Measurements from ENCODE around the gene WASF2.
"Not testable (repeated sequence)": the region's sequence is repeated elsewhere in the genome, so short reads cannot be mapped to it uniquely, and the experiment has no call there.

The WASF2 gene

GRCh38 chr1:27464926-27465647 lies 24.9 kb downstream of the WASF2 start:
- DNase-seq (ENCODE audit: insufficient read length, low spot score) (no peak), FAIRE-seq (no peak)

GRCh38 chr1:27463916-27464315 lies 26.1 kb downstream of the WASF2 start:
- DNase-seq (ENCODE audit: insufficient read length, low spot score); FAIRE-seq: not testable (repeated sequence)

More at GRCh38 chr1:27464926-27465647, 24.9 kb downstream of the WASF2 start:
- TF ChIP-seq PAX5 (IDR thresholded peaks at IDR 0.05; ENCODE audit: insufficient read depth, low read length, severe bottlenecking) (no peak), SPI1 (IDR thresholded peaks at IDR 0.05; ENCODE audit: low read depth, low read length) (peak; percentile 73)

GRCh38 chr1:27458521-27458920 lies 31.4 kb downstream of the WASF2 start:
- not testable (repeated sequence) for FAIRE-seq; DNase-seq (ENCODE audit: insufficient read length, low spot score)

- FAIRE-seq, result peak; percentile 5
These were observed 34.7 kb downstream of the WASF2 start for GRCh38 chr1:27455139-27455811.

GRCh38 chr1:27454610-27455009 lies 35.4 kb downstream of the WASF2 start:
- DNase-seq (ENCODE audit: insufficient read length, low spot score) (no peak), FAIRE-seq (no peak)
- TF ChIP-seq TAF1 (IDR thresholded peaks at IDR 0.05; ENCODE audit: low read depth, low read length) (no peak), POU2F2 (IDR thresholded peaks at IDR 0.05; ENCODE audit: low read depth, low read length) (no peak), POLR2A (IDR thresholded peaks at IDR 0.05; ENCODE audit: low read depth, low read length) (no peak), PAX5 (IDR thresholded peaks at IDR 0.05; ENCODE audit: insufficient read depth, low read length, severe bottlenecking) (no peak), SPI1 (IDR thresholded peaks at IDR 0.05; ENCODE audit: low read depth, low read length) (no peak), POLR2AphosphoS5 (IDR thresholded peaks at IDR 0.05; ENCODE audit: low read depth, low read length) (no peak)

More at GRCh38 chr1:27455139-27455811, 34.7 kb downstream of the WASF2 start:
- TF ChIP-seq SPI1 (IDR thresholded peaks at IDR 0.05; ENCODE audit: low read depth, low read length) (no peak), POU2F2 (IDR thresholded peaks at IDR 0.05; ENCODE audit: low read depth, low read length) (no peak), PAX5 (IDR thresholded peaks at IDR 0.05; ENCODE audit: insufficient read depth, low read length, severe bottlenecking) (no peak), POLR2A (IDR thresholded peaks at IDR 0.05; ENCODE audit: low read depth, low read length) (no peak), POLR2AphosphoS5 (IDR thresholded peaks at IDR 0.05; ENCODE audit: low read depth, low read length) (no peak), TAF1 (IDR thresholded peaks at IDR 0.05; ENCODE audit: low read depth, low read length) (no peak)
- no peak for DNase-seq (ENCODE audit: insufficient read length, low spot score)

GRCh38 chr1:27451343-27451742 lies 38.6 kb downstream of the WASF2 start:
- DNase-seq (ENCODE audit: insufficient read length, low spot score), result no peak
- no peak for TF ChIP-seq POU2F2 (IDR thresholded peaks at IDR 0.05; ENCODE audit: low read depth, low read length)
- TF ChIP-seq TAF1 (IDR thresholded peaks at IDR 0.05; ENCODE audit: low read depth, low read length), result no peak
- no peak for TF ChIP-seq POLR2A (IDR thresholded peaks at IDR 0.05; ENCODE audit: low read depth, low read length)
- TF ChIP-seq SPI1 (IDR thresholded peaks at IDR 0.05; ENCODE audit: low read depth, low read length), result no peak
- no peak for TF ChIP-seq PAX5 (IDR thresholded peaks at IDR 0.05; ENCODE audit: insufficient read depth, low read length, severe bottlenecking)
- TF ChIP-seq POLR2AphosphoS5 (IDR thresholded peaks at IDR 0.05; ENCODE audit: low read depth, low read length), result 0 out of 2 replicates have a peak, but pooled peaks have one; percentile 11
- no peak for FAIRE-seq

GRCh38 chr1:27448982-27449381 lies 41.0 kb downstream of the WASF2 start:
- FAIRE-seq (no peak), DNase-seq (ENCODE audit: insufficient read length, low spot score) (no peak)
- no peak for TF ChIP-seq POLR2A (IDR thresholded peaks at IDR 0.05; ENCODE audit: low read depth, low read length)
- no peak for TF ChIP-seq SPI1 (IDR thresholded peaks at IDR 0.05; ENCODE audit: low read depth, low read length)
- no peak for TF ChIP-seq PAX5 (IDR thresholded peaks at IDR 0.05; ENCODE audit: insufficient read depth, low read length, severe bottlenecking)
- no peak for TF ChIP-seq POU2F2 (IDR thresholded peaks at IDR 0.05; ENCODE audit: low read depth, low read length)
- no peak for TF ChIP-seq POLR2AphosphoS5 (IDR thresholded peaks at IDR 0.05; ENCODE audit: low read depth, low read length)
- TF ChIP-seq TAF1 (IDR thresholded peaks at IDR 0.05; ENCODE audit: low read depth, low read length), result no peak

- DNase-seq (ENCODE audit: insufficient read length, low spot score), result no peak
- no peak for TF ChIP-seq POLR2A (IDR thresholded peaks at IDR 0.05; ENCODE audit: low read depth, low read length)
- no peak for TF ChIP-seq TAF1 (IDR thresholded peaks at IDR 0.05; ENCODE audit: low read depth, low read length)
- TF ChIP-seq POLR2AphosphoS5 (IDR thresholded peaks at IDR 0.05; ENCODE audit: low read depth, low read length), result no peak
- no peak for TF ChIP-seq SPI1 (IDR thresholded peaks at IDR 0.05; ENCODE audit: low read depth, low read length)
- no peak for TF ChIP-seq PAX5 (IDR thresholded peaks at IDR 0.05; ENCODE audit: insufficient read depth, low read length, severe bottlenecking)
- no peak for TF ChIP-seq POU2F2 (IDR thresholded peaks at IDR 0.05; ENCODE audit: low read depth, low read length)
- no peak for FAIRE-seq
These were observed 42.1 kb downstream of the WASF2 start for GRCh38 chr1:27447883-27448282.

GRCh38 chr1:27447399-27447798 lies 42.6 kb downstream of the WASF2 start:
- no peak for DNase-seq (ENCODE audit: insufficient read length, low spot score)
- TF ChIP-seq SPI1 (IDR thresholded peaks at IDR 0.05; ENCODE audit: low read depth, low read length), result no peak
- no peak for TF ChIP-seq POLR2AphosphoS5 (IDR thresholded peaks at IDR 0.05; ENCODE audit: low read depth, low read length)
- no peak for TF ChIP-seq PAX5 (IDR thresholded peaks at IDR 0.05; ENCODE audit: insufficient read depth, low read length, severe bottlenecking)
- TF ChIP-seq POU2F2 (IDR thresholded peaks at IDR 0.05; ENCODE audit: low read depth, low read length), result no peak
- TF ChIP-seq TAF1 (IDR thresholded peaks at IDR 0.05; ENCODE audit: low read depth, low read length), result no peak
- no peak for TF ChIP-seq POLR2A (IDR thresholded peaks at IDR 0.05; ENCODE audit: low read depth, low read length)
- no peak for FAIRE-seq

- no peak for DNase-seq (ENCODE audit: insufficient read length, low spot score)
- TF ChIP-seq POLR2AphosphoS5 (IDR thresholded peaks at IDR 0.05; ENCODE audit: low read depth, low read length) (no peak), SPI1 (IDR thresholded peaks at IDR 0.05; ENCODE audit: low read depth, low read length) (no peak), PAX5 (IDR thresholded peaks at IDR 0.05; ENCODE audit: insufficient read depth, low read length, severe bottlenecking) (no peak), POU2F2 (IDR thresholded peaks at IDR 0.05; ENCODE audit: low read depth, low read length) (no peak), TAF1 (IDR thresholded peaks at IDR 0.05; ENCODE audit: low read depth, low read length) (no peak)
- no peak for FAIRE-seq
These were observed 43.4 kb downstream of the WASF2 start for GRCh38 chr1:27446496-27447020.

Data from GM12891 (cell line).